Measurements from ENCODE around the gene ICAM2.

DNA sequence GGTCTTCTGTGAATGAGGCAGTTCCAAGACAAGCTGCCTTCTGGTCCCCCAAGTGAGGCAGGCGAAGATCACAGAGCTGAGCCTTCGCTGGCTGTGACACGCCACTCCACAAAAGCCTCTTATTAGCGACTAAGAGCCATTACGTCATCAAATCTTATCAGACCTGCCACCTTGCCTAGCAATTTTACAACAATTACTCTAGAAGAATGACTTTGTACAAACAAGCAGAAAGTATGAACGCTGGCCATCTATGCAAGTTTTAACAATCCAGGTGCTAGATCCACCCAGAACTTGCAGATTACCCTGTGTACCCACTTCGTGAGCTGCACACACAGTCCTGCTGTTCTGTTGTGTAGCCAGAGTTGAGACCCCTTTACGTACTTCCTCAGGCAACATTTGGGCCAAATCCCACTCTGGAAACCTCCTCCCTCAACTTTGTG is 3.8 kb upstream of the ICAM2 start:
- TF ChIP-seq, protein P1, sequence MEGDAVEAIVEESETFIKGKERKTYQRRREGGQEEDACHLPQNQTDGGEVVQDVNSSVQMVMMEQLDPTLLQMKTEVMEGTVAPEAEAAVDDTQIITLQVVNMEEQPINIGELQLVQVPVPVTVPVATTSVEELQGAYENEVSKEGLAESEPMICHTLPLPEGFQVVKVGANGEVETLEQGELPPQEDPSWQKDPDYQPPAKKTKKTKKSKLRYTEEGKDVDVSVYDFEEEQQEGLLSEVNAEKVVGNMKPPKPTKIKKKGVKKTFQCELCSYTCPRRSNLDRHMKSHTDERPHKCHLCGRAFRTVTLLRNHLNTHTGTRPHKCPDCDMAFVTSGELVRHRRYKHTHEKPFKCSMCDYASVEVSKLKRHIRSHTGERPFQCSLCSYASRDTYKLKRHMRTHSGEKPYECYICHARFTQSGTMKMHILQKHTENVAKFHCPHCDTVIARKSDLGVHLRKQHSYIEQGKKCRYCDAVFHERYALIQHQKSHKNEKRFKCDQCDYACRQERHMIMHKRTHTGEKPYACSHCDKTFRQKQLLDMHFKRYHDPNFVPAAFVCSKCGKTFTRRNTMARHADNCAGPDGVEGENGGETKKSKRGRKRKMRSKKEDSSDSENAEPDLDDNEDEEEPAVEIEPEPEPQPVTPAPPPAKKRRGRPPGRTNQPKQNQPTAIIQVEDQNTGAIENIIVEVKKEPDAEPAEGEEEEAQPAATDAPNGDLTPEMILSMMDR (IDR thresholded peaks at IDR 0.05) = no peak
- TF ChIP-seq POLR2AphosphoS5 (IDR thresholded peaks at IDR 0.05) = no peak
- TF ChIP-seq POLR2A (IDR thresholded peaks at IDR 0.05) = no peak

Measured in sigmoid colon (tissue), 4 donors.